ENCODE results near the gene TYK2.

The TYK2 gene

GRCh38 chr19:10318807-10319682 is 61.3 kb downstream of the TYK2 start:
- Histone ChIP-seq H3K79me2 (ENCODE audit: insufficient read depth, low read length) (no peaks in the 10 kb centered on the region), H3K36me3 (ENCODE audit: insufficient read depth, low read length) (peaks cover 70% of the 10 kb centered on the region; the same call in 1 of the 2 replicates), H3K9ac (ENCODE audit: low read depth, low read length, poor library complexity, severe bottlenecking) (no peak overlapping the region), H3K27me3 (ENCODE audit: insufficient read depth, low read length, poor library complexity, severe bottlenecking) (no peaks in the 10 kb centered on the region), H3K9me2 (replicated peaks; ENCODE audit: low read depth, low read length) (no peaks in the 10 kb centered on the region), H3K4me2 (ENCODE audit: low read depth, low read length, poor library complexity, severe bottlenecking) (no peak overlapping the region), H3K4me3 (ENCODE audit: low read length, poor library complexity, severe bottlenecking) (no peak overlapping the region), H4K20me1 (ENCODE audit: insufficient read depth, low read length, poor library complexity, severe bottlenecking) (no peaks in the 10 kb centered on the region), H3K9me3 (ENCODE audit: insufficient read depth, low read depth, low read length) (no peaks in the 10 kb centered on the region), H3F3A (ENCODE audit: low read depth) (peaks cover 6% of the 10 kb centered on the region; the same call in 1 of the 2 replicates), H3K4me1 (ENCODE audit: insufficient read depth, low read length, poor library complexity, severe bottlenecking) (peaks cover 5% of the 10 kb centered on the region), H2AFZ (ENCODE audit: low read length) (no peak overlapping the region)
- TF ChIP-seq CTCF (conservative IDR thresholded peaks at IDR 0.05; ENCODE audit: low read length) (no peak), EZH2phosphoT487 (IDR thresholded peaks at IDR 0.05; ENCODE audit: borderline replicate concordance) (no peak)

- Histone ChIP-seq H2AFZ (ENCODE audit: low read length) (no peak overlapping the region), H3K9me3 (ENCODE audit: insufficient read depth, low read depth, low read length) (no peaks in the 10 kb centered on the region), H4K20me1 (ENCODE audit: insufficient read depth, low read length, poor library complexity, severe bottlenecking) (no peaks in the 10 kb centered on the region), H3K9me2 (replicated peaks; ENCODE audit: low read depth, low read length) (no peaks in the 10 kb centered on the region), H3K4me3 (ENCODE audit: low read length, poor library complexity, severe bottlenecking) (no peak overlapping the region), H3K4me1 (ENCODE audit: insufficient read depth, low read length, poor library complexity, severe bottlenecking) (peaks cover 5% of the 10 kb centered on the region), H3K79me2 (ENCODE audit: insufficient read depth, low read length) (no peaks in the 10 kb centered on the region), H3K36me3 (ENCODE audit: insufficient read depth, low read length) (peaks cover 62% of the 10 kb centered on the region; the same call in 1 of the 2 replicates), H3K4me2 (ENCODE audit: low read depth, low read length, poor library complexity, severe bottlenecking) (no peak overlapping the region), H3K27me3 (ENCODE audit: insufficient read depth, low read length, poor library complexity, severe bottlenecking) (no peaks in the 10 kb centered on the region), H3K9ac (ENCODE audit: low read depth, low read length, poor library complexity, severe bottlenecking) (no peak overlapping the region), H3F3A (ENCODE audit: low read depth) (peaks cover 6% of the 10 kb centered on the region; the same call in 1 of the 2 replicates)
- TF ChIP-seq EZH2phosphoT487 (IDR thresholded peaks at IDR 0.05; ENCODE audit: borderline replicate concordance) (no peak), CTCF (conservative IDR thresholded peaks at IDR 0.05; ENCODE audit: low read length) (no peak)
These were observed 62.4 kb downstream of the TYK2 start for GRCh38 chr19:10317857-10318462.

DNA sequence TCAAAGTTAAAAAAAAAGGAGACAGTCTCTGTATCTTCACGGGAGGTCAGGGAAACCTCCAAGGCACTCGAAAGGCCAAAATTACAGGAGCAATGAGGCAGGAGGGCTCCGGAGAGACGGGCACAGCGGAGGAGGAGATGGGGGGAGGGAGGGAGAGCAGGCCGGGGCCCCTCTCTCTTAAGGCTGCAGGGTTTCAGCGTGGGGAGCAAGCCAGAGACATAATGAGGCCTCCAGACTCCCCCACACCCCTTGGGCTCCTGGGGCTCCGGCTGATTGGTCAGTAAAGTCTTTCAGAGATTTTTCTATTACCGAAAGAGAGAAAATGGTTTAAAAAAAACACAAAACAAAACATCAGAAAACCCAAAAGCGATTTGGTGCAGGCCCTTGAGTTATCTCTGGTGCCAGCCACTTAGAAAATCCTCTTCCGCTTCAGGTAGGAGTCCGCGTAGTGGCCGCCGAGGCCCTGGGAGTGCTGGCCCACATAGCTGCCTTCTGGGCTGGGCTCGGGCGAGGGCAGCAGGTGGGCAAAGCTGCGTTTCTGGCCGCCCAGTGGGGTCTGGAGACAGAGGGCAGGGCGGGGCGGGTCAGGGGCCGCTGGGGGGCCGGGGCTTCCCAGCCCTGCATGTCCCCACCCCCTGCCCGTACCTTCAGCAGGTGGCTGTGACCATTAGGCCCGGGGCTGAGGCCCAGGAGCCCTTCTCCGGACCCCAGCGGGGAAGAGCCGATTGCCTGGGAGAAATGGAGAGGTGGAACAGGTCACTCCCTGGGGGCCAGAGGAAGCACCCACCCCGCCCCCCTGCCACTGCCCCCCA is 63.1 kb downstream of the TYK2 start:
- Histone ChIP-seq H3K27me3 (ENCODE audit: insufficient read depth, low read length, poor library complexity, severe bottlenecking) (no peaks in the 10 kb centered on the region), H3K4me2 (ENCODE audit: low read depth, low read length, poor library complexity, severe bottlenecking) (no peak overlapping the region), H3K9me3 (ENCODE audit: insufficient read depth, low read depth, low read length) (no peaks in the 10 kb centered on the region), H2AFZ (ENCODE audit: low read length) (no peak overlapping the region), H3K36me3 (ENCODE audit: insufficient read depth, low read length) (peaks cover 55% of the 10 kb centered on the region; the same call in 1 of the 2 replicates), H4K20me1 (ENCODE audit: insufficient read depth, low read length, poor library complexity, severe bottlenecking) (no peaks in the 10 kb centered on the region), H3K9me2 (replicated peaks; ENCODE audit: low read depth, low read length) (no peaks in the 10 kb centered on the region), H3K4me3 (ENCODE audit: low read length, poor library complexity, severe bottlenecking) (no peak overlapping the region), H3K9ac (ENCODE audit: low read depth, low read length, poor library complexity, severe bottlenecking) (no peak overlapping the region), H3K4me1 (ENCODE audit: insufficient read depth, low read length, poor library complexity, severe bottlenecking) (peaks cover 5% of the 10 kb centered on the region), H3F3A (ENCODE audit: low read depth) (peaks cover 6% of the 10 kb centered on the region; the same call in 1 of the 2 replicates), H3K79me2 (ENCODE audit: insufficient read depth, low read length) (no peaks in the 10 kb centered on the region)
- TF ChIP-seq EZH2phosphoT487 (IDR thresholded peaks at IDR 0.05; ENCODE audit: borderline replicate concordance) (no peak), CTCF (conservative IDR thresholded peaks at IDR 0.05; ENCODE audit: low read length) (no peak)

Measured in Loucy (cell line).